Right ventricle myocardium superior (tissue), 1 donor: ENCODE measurements around the gene REX1BD. TPM values are rescaled to one million over a fixed set of nuclear protein-coding genes. Genes with fewer than 3 reads are reported as not detected.
"Not testable (repeated sequence)": the region's sequence is repeated elsewhere in the genome, so short reads cannot be mapped to it uniquely, and the experiment has no call there.

Experiments
- ATAC-seq: fragments of 200-7000 bp; cut with Tn5 transposase; one replicate; pipeline ENCODE4 v1.9.1; 2020; ENCODE audit warnings: mild to moderate bottlenecking; ENCODE audit not compliant: poor library complexity
- DNase-seq: peaks from one replicate; pipeline ENCODE4 v3.0.0-alpha.2; 2020
- intact Hi-C: fragments of 100-400 bp; cut with DNase I; formaldehyde crosslinking; loops from one replicate; pipeline ENCODE4 v1.11.2; 2022
- total RNA-seq: library from RNA; stranded (reverse); fragmentation: NEBNext Ultra II Directional; extraction: Animal tissue kit (Norgen Biotek cat#: 25700); gene quantifications from one replicate; pipeline ENCODE4 v1.2.1, GENCODE V29; 2021
- donor health status: DM: no; HTN: yes; CAD: no; lungs with severe emphysema.

REX1BD gene
- total RNA-seq, 1 donor from 2014 or later, result 94.8 TPM

- intact Hi-C loops, result loop anchor here (5.0 kb wide), 1 partner anchor 252 kb away; no protein-coding TSS in a partner anchor
- ATAC-seq, result no peak
- no peak for DNase-seq
Observed at GRCh38 chr19:18595475-18595874, 6.9 kb downstream of the REX1BD start.

GRCh38 chr19:18596752-18597157 is 8.2 kb downstream of the REX1BD start:
- ATAC-seq (peak; percentile 45), DNase-seq (peak; percentile 66)
- intact Hi-C loops, result loop anchor here (5.0 kb wide), 1 partner anchor 251 kb away; no protein-coding TSS in a partner anchor

- DNase-seq (no peak), ATAC-seq (no peak)
- intact Hi-C loops, result loop anchor here (5.0 kb wide), 1 partner anchor 249 kb away; no protein-coding TSS in a partner anchor
Observed at GRCh38 chr19:18597809-18598660, 9.4 kb downstream of the REX1BD start.

GRCh38 chr19:18599485-18599884 is 10.9 kb downstream of the REX1BD start:
- intact Hi-C loops, result loop anchor here (5.0 kb wide), 1 partner anchor 248 kb away; no protein-coding TSS in a partner anchor
- ATAC-seq (no peak), DNase-seq (no peak)

- peak; percentile 20 for DNase-seq
- ATAC-seq, intact Hi-C loops: not testable (repeated sequence)
Observed at GRCh38 chr19:18600692-18601397, 12.2 kb downstream of the REX1BD start.

GRCh38 chr19:18601875-18602274 is 13.3 kb downstream of the REX1BD start:
- DNase-seq (no peak), ATAC-seq (no peak)
- intact Hi-C loops, result no loop called here

GRCh38 chr19:18603255-18603957 is 14.8 kb downstream of the REX1BD start:
- intact Hi-C loops, result no loop called here
- peak; percentile 47 for ATAC-seq

GRCh38 chr19:18603958-18604819 is 15.6 kb downstream of the REX1BD start:
- intact Hi-C loops, result no loop called here
- peak; percentile 22 for ATAC-seq
- DNase-seq, result no peak

More at GRCh38 chr19:18603255-18603957, 14.8 kb downstream of the REX1BD start:
- DNase-seq, result peak; percentile 31

- DNase-seq (no peak), ATAC-seq (no peak)
- intact Hi-C loops, result no loop called here
Observed at GRCh38 chr19:18604820-18605159, 16.2 kb downstream of the REX1BD start.

- intact Hi-C loops, result no loop called here
- DNase-seq (peak; percentile 22), ATAC-seq (no peak)
Observed at GRCh38 chr19:18605196-18605545, 16.6 kb downstream of the REX1BD start.

GRCh38 chr19:18605546-18606280 is 17.1 kb downstream of the REX1BD start:
- ATAC-seq (no peak), DNase-seq (no peak)
- intact Hi-C loops, result no loop called here

- DNase-seq (no peak), ATAC-seq (no peak)
- intact Hi-C loops, result no loop called here
Observed at GRCh38 chr19:18606281-18607225, 18.0 kb downstream of the REX1BD start, which contains the start of gene CRLF1. TSS of gene CRLF1 (minus strand) at chr19:18606799. CDS start at chr19:18606656, 143 bp downstream.

GRCh38 chr19:18607226-18608101 is 18.9 kb downstream of the REX1BD start:
- DNase-seq (no peak), ATAC-seq (peak; percentile 5)
- intact Hi-C loops, result no loop called here

- DNase-seq (no peak), ATAC-seq (no peak)
- intact Hi-C loops, result no loop called here
Observed at GRCh38 chr19:18608102-18608804, 19.7 kb downstream of the REX1BD start.
